ENCODE data around the gene RASL10B. TPM values are rescaled to one million over a fixed set of nuclear protein-coding genes. Genes with fewer than 3 reads are reported as not detected.

Gene RASL10B
- total and polyA plus RNA-seq, 2 donors (not counting 1 experiment from before 2014, with no cell fraction given): 0.78 to 1.5 TPM

- Histone ChIP-seq H3K4me2 (ENCODE audit: extremely low read depth, insufficient read depth, low read length) (no peak overlapping the region), H3K9ac (ENCODE audit: insufficient read depth, low read length) (no peak overlapping the region), H2AFZ (ENCODE audit: low read length) (no peak overlapping the region), H3K79me2 (ENCODE audit: control insufficient read depth, insufficient read depth, low read length) (no peaks in the 10 kb centered on the region), H3K4me1 (ENCODE audit: control insufficient read depth, extremely low read depth, insufficient read depth, low read length) (peaks cover 8% of the 10 kb centered on the region), H3K27me3 (ENCODE audit: control insufficient read depth, insufficient read depth, low read length) (no peaks in the 10 kb centered on the region), H3K36me3 (ENCODE audit: control insufficient read depth, insufficient read depth, low read length) (peaks cover 8% of the 10 kb centered on the region), H3K27ac (ENCODE audit: insufficient read depth, low read length) (no peak overlapping the region), H3K4me3 (replicated peaks in 1 of 4; ENCODE audit: control extremely low read depth in 1 of 4, insufficient read depth in 1 of 4, low read depth in 3 of 4, low read length in 4 of 4) (no peak overlapping the region), H3K9me3 (ENCODE audit: control insufficient read depth, insufficient read depth, low read depth, low read length) (no peaks in the 10 kb centered on the region), H4K20me1 (ENCODE audit: control insufficient read depth, extremely low read depth, insufficient read depth, low read length) (no peaks in the 10 kb centered on the region)
- TF ChIP-seq EZH2 (IDR thresholded peaks at IDR 0.05; ENCODE audit: low read length, missing control alignments) (no peak), CTCF (conservative IDR thresholded peaks at IDR 0.05 in 1 of 2, IDR thresholded peaks at IDR 0.05 in 1 of 2; ENCODE audit: low read depth in 1 of 2, low read length in 2 of 2) (no peak)
- DNase-seq (ENCODE audit: low read depth in 2 of 2): no peak
These were observed 6.4 kb upstream of the RASL10B start for GRCh38 chr17:35725058-35725457.

- no peak for DNase-seq (ENCODE audit: low read depth in 2 of 2)
- H3K27me3 ChIP-seq (ENCODE audit: control insufficient read depth, insufficient read depth, low read length): no peaks in the 10 kb centered on the region
- no peak for TF ChIP-seq CTCF (conservative IDR thresholded peaks at IDR 0.05 in 1 of 2, IDR thresholded peaks at IDR 0.05 in 1 of 2; ENCODE audit: low read depth in 1 of 2, low read length in 2 of 2)
- no peak for TF ChIP-seq EZH2 (IDR thresholded peaks at IDR 0.05; ENCODE audit: low read length, missing control alignments)
- H3K9ac ChIP-seq (ENCODE audit: insufficient read depth, low read length): no peak overlapping the region
- no peak overlapping the region for H2AFZ ChIP-seq (ENCODE audit: low read length)
- H3K4me1 ChIP-seq (ENCODE audit: control insufficient read depth, extremely low read depth, insufficient read depth, low read length): peaks cover 8% of the 10 kb centered on the region
- peaks cover 8% of the 10 kb centered on the region for H3K36me3 ChIP-seq (ENCODE audit: control insufficient read depth, insufficient read depth, low read length)
- no peak overlapping the region for H3K27ac ChIP-seq (ENCODE audit: insufficient read depth, low read length)
- H3K4me2 ChIP-seq (ENCODE audit: extremely low read depth, insufficient read depth, low read length): no peak overlapping the region
- H3K4me3 ChIP-seq (replicated peaks in 1 of 4; ENCODE audit: control extremely low read depth in 1 of 4, insufficient read depth in 1 of 4, low read depth in 3 of 4, low read length in 4 of 4): no peak overlapping the region
- H3K79me2 ChIP-seq (ENCODE audit: control insufficient read depth, insufficient read depth, low read length): no peaks in the 10 kb centered on the region
- no peaks in the 10 kb centered on the region for H3K9me3 ChIP-seq (ENCODE audit: control insufficient read depth, insufficient read depth, low read depth, low read length)
- H4K20me1 ChIP-seq (ENCODE audit: control insufficient read depth, extremely low read depth, insufficient read depth, low read length): no peaks in the 10 kb centered on the region
These were observed 5.7 kb upstream of the RASL10B start for GRCh38 chr17:35725802-35726126.

GRCh38 chr17:35726127-35726952 is 5.1 kb upstream of the RASL10B start:
- H3K36me3 ChIP-seq (ENCODE audit: control insufficient read depth, insufficient read depth, low read length): peaks cover 8% of the 10 kb centered on the region
- peaks cover 8% of the 10 kb centered on the region for H3K4me1 ChIP-seq (ENCODE audit: control insufficient read depth, extremely low read depth, insufficient read depth, low read length)
- H4K20me1 ChIP-seq (ENCODE audit: control insufficient read depth, extremely low read depth, insufficient read depth, low read length): no peaks in the 10 kb centered on the region
- no peaks in the 10 kb centered on the region for H3K27me3 ChIP-seq (ENCODE audit: control insufficient read depth, insufficient read depth, low read length)
- H3K9me3 ChIP-seq (ENCODE audit: control insufficient read depth, insufficient read depth, low read depth, low read length): no peaks in the 10 kb centered on the region
- H2AFZ ChIP-seq (ENCODE audit: low read length): no peak overlapping the region
- H3K4me3 ChIP-seq (replicated peaks in 1 of 4; ENCODE audit: control extremely low read depth in 1 of 4, insufficient read depth in 1 of 4, low read depth in 3 of 4, low read length in 4 of 4): no peak overlapping the region
- H3K79me2 ChIP-seq (ENCODE audit: control insufficient read depth, insufficient read depth, low read length): no peaks in the 10 kb centered on the region
- H3K9ac ChIP-seq (ENCODE audit: insufficient read depth, low read length): no peak overlapping the region
- no peak for TF ChIP-seq CTCF (conservative IDR thresholded peaks at IDR 0.05 in 1 of 2, IDR thresholded peaks at IDR 0.05 in 1 of 2; ENCODE audit: low read depth in 1 of 2, low read length in 2 of 2)
- TF ChIP-seq EZH2 (IDR thresholded peaks at IDR 0.05; ENCODE audit: low read length, missing control alignments): no peak
- no peak overlapping the region for H3K4me2 ChIP-seq (ENCODE audit: extremely low read depth, insufficient read depth, low read length)
- peak; percentile 76 to 93 for DNase-seq (ENCODE audit: low read depth in 2 of 2)
- H3K27ac ChIP-seq (ENCODE audit: insufficient read depth, low read length): no peak overlapping the region
